Activated CD4-positive, alpha-beta T cell treated with anti-CD3 and anti-CD28 coated beads for 4 hours (primary cell): ENCODE data around the gene SCARB2.

ENCODE experiments used
- DNase-seq, 2 donors: peaks; one replicate each; pipeline ENCODE4 v3.0.0-alpha.2; 2020

SCARB2 gene

DNA sequence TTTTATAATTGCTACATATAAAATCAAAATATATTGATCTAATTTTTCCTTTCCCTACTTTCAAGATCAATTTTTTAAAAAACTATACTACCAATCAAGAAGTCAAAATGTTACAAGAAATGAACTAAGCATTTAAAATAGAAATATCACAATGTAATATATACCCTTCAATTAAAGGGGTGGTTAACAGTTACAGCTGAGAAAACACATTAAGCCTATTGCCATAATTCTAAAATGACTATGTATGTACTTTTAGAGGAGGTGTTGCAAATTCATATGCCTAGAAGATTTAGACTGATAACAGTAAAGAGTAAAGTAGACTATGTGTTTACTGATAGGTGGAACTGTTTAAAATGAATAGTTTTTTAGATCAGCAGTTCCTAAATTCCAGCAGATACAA, 69.1 kb downstream of the SCARB2 start:
- DNase-seq, result no peak

GRCh38 chr4:76141241-76141640, 72.4 kb downstream of the SCARB2 start:
- no peak for DNase-seq

GRCh38 chr4:76127754-76128153, 85.9 kb downstream of the SCARB2 start:
- no peak for DNase-seq

- no peak for DNase-seq
Measured at GRCh38 chr4:76125816-76126215, 87.8 kb downstream of the SCARB2 start.

DNA sequence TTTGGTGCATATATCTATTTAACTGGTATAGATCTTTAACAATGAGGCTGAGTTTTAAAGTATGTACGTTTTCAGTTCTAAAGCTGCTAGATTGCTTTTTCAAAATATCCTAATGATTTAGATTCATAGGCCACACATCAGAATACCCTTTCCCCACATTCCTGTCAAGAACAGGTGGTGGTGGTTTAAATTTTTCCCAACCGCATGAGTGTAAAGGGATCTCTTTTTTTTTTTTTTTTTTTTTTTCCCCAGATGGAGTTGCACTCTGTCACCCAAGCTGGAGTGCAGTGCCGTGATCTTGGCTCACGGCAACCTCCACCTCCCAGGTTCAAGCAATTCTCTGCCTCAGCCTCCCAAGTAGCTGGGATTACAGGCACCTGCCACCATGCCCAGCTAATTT, 93.4 kb downstream of the SCARB2 start:
- DNase-seq, result no peak

GRCh38 chr4:76117536-76117935, 96.1 kb downstream of the SCARB2 start:
- no peak for DNase-seq

DNA sequence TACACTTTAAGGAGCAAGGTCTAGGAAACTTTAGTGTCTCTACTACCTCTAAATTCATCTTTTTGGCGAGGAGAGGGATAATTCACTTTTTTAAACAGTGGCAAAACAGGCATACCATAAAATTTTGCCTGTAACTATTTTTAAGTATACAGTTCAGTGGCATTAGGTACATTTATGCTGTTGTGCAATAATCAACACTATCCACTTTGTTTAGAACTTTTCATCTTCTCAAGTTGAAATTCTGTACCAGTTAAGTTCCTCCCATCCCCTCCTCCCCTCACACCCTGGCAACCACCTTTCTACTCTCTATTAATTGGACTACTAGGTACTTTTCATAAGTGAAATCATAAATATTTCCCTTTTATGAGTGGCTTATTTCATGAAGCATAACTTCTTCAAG, 96.8 kb downstream of the SCARB2 start:
- DNase-seq, result no peak
